GM21825 (cell line): Measurements from ENCODE around the gene NPC2.

Experiments
- ATAC-seq: cut with Tn5 transposase; IDR thresholded peaks from one replicate; pipeline ENCODE4 v1.9.1; 2021; ENCODE audit warnings: mild to moderate bottlenecking, moderate library complexity; ENCODE audit not compliant: unreplicated experiment

Gene NPC2

DNA sequence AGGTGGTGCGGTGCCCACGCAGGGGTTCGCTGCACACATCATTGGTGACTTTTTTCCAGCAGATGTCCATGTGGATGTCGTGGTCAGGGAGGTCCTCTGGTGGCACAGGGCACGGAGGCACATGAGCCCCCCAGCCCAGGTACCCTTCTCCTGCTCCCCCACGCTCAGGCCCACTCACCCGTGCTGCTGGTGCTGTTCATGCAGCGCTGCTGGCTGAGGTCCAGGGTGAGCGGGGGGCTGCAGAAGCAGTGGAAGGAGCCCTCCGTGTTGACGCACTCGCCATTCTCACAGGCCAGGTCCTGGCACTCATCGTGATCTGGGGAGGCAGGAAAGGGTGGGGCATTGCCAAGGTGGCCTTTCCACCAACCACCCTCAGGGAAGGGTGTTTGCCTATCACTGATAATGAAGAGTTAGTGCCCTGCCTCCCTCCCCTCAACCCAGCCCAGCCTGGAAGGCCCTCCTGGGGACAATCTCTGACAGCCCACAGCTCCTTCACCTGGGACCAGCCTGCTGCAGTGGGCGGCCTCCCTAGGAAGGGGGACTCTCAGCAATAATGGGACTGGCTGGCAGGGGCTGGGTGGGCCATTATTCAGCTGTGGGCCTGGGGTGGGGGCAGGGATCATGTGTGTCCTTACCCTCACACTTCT, 10.3 kb upstream of the NPC2 start:
- ATAC-seq, result no peak

DNA sequence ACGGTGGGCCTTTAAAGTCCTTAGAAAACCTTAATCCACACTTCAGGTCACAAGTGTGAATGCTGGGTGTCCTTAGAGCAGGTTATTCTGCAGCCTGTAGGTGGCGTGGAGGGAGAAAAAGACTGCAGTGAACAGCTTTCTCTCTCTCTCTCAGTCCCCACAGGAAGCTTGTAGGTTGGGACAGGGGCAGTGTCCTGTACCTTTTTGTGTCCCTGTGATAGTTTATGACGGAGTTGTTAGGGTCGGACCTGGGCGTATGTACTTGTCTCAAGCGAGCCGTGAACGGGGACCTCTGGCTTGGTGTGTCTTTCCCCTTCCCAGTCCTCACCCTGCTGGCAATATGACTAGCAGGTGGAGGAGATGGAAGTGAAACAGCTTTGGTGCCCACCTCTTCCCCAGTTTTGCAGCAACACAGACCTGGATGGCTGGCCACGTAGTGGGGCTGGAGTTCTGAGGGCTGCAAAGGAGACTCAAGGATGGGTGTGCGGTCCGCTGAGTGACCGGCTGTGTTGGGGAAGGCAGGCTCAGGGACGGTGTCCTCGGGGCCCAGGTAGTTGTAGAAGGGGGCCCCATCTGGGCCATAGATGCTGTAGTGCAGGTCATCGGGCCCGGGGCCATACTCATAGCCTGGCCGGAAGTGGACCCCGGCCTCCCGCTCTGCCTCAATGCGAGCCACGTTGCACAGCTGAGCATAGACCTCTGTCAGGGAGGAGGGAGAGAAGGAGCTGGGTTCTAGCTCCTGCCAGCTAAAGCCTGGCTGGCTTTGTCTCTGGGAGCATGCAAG, 9.3 kb upstream of the NPC2 start:
- ATAC-seq, result no peak

DNA sequence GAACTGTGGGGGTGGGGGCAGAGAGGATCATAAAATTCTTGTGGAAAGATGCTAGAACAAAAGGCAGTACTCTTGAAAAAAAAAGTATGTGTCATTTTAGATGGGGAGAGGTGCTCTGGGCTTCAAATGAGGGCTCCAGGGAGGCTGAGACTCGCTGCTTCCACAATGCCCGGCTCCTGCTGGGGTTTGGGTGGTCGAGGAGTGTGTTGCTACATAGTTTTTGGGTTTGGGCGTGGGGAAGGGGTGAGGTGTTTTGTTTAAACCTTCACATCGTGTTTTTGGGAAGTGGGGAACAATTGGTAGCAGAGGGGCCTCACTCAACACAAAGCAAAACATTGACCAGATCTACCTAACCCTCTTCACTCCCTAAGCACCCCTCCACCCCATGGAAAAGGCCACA, 8.6 kb upstream of the NPC2 start:
- ATAC-seq, result no peak

DNA sequence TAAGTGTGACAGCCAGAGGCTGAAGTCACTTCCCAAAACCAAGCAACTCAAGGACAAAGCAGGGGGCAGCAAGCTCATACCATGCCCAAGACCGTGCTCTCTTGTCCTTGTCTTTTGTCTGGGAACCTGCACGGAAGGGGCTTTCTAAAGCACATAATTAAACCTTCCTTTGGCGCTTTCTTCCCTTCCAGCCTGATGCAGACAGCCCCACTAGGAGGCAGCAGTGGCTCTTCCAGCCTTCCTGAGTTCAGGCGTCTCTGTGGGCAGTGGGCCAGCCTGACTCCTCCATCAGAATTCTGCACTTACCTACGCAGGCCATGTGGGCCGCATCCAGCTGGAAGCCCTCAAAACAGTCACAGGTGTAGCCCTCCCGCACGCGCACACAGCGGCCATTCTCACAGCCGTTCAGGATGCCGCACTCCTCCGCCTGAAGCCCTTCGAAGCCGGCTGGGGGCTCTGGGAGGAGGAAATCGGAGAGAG, 8.1 kb upstream of the NPC2 start:
- no peak for ATAC-seq

DNA sequence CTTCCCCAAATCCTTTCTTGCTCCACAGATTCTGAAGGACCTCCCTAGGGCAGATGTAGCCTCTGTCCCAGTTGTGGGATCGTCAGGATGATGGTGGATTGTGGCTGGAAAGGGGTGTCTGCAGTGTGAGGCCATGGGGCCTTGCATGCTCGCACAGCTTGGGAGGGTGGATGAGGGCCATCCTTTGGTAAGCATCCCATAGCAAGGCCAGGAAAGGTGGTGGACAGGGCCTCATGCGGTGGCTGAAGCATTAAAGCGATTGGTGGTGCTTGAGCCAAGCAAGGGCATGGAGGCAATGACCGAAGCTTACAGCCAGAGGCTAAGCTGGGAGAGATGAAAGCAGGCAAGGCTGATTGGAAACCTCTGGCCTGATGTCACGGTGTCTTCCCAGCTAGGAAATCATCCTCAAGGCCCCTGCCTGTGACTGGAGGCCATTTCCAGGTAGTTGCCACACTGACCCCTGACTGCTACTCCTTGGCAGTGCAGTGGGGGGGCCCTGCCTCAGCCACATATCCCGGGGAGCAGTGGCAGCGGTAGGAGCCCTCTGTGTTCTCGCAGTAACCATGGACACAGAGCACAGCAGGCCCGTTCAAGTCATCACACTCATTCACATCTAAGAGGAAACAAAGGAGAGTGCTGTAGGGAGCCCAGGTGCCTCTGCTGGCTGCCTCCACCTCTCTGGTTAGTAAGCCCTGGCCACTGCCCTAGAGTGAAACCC, 7.5 kb upstream of the NPC2 start:
- no peak for ATAC-seq

DNA sequence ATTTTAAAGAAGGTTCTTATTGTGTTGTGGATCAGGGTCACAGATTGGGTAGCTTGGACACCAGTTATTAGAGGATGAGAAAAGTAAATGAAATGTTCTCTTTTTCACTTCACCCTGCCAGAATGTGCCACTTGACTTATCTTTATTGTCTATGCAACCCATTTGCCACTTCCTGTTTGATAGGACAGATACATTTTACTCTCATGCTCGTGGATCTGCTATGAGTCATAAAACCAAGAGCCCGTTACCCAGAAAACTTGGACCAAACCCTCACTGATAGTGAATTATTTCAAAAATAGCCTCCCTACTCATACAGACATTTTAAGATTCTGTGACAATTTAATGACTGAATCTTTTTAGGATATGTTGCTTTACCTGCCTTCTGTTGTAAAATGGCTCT, 2.3 kb upstream of the NPC2 start:
- ATAC-seq, result no peak

DNA sequence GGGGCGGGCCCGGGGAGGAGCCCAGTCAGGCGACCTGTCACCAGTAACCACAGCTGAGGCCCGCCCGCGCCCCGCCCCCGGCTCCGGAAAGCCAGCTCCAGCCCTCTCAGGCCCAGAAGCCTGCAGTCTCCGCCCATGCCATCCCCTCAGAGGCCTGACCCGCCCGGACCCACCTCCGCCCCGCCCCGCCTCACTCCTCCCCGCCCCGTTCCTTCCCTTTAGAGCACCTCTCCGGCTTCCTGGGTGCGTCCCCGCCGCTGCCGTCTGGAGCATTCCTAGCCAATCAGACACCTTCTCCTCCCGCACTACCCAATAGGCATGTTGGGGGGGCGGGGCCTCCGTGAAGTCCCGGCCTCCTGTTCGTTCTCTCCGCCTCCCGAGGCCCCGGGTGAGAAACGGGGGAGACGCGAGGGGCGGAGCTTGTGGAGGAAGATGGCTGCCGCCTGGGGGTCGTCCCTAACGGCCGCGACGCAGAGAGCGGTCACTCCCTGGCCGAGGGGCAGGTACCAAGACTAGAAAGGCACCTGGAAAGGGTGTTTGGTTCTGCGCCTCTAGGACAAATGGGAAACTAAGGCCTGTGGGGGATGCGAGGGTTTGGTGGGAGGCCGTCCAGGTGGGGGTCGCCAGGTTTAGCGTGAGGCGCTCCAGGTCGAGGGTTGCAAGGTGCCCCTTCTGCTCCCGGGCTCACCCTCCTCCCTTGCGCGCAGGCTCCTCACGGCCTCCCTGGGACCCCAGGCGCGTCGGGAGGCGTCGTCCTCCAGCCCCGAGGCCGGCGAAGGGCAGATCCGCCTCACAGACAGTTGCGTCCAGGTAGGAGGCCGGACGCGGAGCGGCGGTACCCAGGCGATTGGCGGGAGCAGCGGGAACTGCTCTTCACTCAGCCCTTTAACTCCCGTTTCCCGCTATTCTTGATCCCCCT, 497 bp upstream of the NPC2 start, which contains the start of gene ISCA2:
TSS of gene ISCA2 (plus strand) at position 423 of the 919 bp plus-strand sequence. CDS start at position 433, 10 bp downstream.
- peak; percentile 80 for ATAC-seq

DNA sequence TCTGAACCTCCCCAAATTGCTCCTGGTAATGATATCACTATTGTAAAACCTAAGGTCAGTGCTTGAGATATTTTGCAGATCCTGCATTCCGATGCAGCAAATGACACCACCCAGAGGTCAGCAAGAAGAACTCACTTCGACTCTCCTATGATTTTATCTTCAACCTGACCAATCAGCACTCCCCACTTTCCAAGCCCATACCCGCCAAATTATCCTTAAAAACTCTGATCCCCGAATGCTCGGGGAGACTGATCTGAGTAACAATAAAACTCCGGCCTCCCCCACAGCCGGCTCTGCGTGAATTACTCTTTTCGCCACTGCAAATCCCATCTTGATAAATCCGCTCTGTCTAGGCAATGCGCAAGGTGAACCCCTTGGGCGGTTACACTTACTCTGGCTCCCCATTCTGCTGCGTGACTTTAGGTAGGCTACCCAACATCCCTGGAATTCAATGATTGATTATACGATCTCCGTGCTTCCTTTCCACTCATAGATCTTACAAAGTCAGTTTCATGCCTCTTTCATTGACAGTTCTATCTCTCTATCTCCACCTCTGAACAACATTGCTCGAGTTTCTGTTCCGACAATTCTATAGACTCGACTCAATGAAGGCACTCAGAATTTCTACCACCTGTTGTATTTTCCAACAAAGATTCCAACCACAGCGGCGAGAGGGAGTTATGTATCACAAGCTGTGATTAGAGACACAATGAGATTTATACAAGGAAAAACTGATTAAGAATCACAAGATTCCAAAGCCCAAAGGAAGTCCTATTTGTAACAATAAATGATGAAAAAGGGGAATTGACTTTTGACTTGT, 939 bp downstream of the NPC2 start:
- ATAC-seq, result no peak

DNA sequence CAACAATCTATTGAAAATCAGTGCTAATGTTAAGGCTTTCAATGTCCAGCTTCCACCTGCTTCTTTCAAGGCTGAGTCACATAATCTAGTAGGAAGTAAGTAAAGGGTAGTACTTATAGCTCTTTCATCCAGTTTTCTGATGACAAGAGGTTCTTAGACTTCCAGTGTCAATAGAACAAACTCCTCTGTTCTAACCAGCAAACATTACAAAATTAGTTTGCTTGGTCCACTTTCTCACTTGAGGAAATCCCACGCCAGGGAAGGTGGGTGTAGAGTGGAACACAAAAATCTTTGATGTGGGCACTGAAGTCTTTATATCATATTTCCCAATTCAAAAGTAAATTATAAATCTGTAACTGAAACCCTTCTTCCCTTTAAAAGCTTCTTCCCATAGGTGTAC, 2.6 kb downstream of the NPC2 start:
- ATAC-seq, result no peak

DNA sequence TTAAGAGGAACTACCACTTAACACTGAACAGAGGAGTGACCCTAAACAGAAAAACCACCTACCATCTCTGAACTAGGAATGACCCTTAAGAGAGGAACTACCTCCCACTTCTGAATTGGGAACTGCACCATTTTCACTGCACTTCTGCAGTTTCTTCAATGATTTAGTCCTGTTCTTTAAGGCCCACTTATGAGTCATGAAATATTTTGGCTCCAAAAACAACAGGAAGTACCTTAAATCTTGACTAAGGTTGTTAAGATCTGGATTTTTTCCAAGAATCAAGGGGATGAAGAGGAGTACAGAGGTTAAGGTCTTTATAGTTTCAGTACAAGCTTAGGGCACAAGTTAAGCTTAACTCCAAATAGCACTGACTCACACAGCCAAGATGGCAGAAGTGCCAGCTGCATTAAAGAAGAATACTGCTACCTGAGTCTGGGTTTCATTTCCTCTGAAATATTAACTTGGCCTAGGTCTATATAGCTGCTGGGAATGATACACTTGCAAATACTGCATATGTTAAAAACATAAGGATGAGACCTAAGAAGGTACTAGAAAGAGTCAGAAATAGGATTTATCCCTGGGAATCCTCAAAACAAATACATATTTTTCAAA, 4.2 kb downstream of the NPC2 start:
- no peak for ATAC-seq

DNA sequence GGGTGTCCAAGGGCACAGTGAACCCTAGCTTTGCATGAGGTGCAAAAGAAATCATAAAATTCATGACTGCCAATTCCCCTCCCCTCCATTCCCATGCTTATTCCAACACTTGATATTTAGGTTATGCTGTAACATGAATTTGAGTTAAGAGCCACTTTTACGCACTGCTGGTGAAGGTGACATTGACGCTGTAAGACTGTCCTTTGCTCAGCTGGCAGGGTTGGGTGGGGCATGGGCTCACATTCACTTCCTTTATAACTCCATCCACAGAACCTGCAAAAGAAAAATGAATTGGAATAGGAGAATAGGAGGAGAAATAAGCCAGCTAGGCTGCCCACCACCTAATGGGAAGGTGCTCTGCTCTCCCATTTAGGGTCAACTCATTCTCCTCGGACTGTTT, 6.9 kb downstream of the NPC2 start:
- no peak for ATAC-seq

DNA sequence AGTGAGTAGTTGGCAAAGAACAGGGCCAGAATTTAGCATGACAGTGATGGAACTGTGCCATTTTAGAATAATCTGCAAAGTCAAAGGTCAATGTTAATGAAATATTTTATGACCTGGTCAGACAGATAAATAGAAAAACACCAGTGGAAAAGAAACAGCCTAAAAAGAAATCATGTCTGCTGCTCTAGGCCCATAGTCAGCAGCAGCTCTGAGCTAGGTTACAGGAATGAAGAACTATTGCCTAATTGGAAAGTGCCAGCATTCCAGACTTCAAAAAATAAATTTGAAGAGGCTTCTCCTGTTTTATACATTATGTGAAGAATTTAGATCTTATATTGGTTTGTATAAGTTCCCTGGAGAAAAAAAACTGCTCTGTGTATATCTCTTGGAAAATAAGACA, 9.8 kb downstream of the NPC2 start:
- no peak for ATAC-seq

DNA sequence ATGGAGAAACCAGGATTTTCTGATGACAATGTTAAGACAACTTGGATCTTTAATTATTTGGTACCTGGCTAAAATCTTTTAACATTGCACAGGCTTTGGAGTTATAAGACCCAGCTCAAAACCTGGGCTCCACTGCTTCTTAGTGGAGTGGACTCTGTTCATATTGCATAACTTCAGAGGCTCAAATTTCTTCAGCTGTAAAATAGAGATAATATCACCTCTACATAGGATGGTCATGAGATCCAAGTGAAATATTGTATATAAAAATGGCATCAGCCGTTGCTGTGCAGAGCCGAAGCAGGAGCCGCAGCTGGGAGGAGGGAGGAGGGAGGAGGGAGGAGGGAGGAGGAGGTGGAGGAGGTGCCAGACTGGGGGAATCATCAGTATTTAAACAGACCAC, 10.5 kb downstream of the NPC2 start:
- ATAC-seq, result no peak

DNA sequence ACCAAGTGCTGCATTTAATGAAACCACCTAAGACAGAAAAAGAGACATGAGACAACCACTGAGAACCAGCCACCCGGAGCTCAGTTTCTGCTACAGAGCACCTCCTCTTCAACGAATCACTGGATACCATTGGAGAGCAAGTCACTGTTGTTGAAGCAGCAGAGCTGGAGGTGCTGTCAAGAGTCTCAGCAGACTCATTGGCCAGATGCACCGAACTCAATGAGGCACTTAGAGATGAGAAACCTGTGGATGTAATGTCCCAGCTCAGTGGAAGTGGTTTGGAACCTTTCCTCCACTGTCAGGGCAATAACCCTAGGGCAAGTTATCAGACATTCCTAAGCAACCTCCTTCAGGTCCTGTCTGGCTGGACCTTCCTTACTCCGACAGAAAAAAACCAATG, 13.1 kb downstream of the NPC2 start:
- no peak for ATAC-seq

DNA sequence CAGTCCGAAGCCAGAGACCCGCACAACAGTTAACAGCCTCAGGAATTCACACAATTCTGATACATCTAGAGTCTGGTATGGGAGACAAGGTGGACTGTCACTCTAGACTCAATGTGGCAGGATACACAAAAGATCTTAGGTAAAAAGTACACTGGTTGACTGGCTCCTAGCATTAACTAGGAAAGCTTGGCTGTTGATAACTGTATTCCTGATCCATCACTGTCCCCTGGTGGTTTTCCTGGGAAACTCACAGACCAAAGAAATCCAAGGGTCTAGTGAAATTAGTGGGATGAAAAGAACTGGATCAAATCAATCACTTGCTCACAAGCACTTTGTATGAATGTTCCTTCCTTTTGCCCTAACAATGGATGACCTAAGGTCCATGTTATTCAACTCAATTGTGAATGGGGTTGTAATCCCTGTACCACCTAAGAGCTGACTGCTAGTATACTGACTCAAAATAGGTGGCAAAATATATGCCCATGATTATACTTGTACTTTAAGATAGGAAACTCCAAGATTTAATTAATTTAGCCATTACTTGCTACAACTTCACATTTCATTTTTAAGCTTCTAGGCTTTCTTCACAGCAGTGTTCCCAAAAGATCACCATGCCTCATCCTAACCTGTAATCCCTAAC, 14.0 kb downstream of the NPC2 start:
- ATAC-seq, result no peak

DNA sequence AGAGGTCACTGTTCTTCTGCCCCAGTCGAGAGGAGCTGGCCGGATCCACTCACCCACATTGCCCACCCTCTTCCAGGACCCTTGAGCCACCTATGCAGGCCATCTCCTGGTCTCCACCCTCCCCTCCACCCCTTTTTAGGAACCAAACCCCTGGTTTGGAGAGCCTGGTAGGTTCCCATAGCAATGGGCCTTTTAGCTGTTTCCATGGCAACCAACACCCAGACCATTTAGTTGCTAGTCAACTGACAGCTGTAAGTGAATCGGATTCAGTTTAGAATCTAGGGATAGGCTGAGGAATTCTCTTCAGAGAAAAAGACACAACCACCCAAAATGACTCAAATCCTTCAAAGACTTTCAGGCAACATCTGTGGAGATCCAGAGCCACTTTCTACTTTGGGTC, 16.5 kb downstream of the NPC2 start:
- no peak for ATAC-seq

DNA sequence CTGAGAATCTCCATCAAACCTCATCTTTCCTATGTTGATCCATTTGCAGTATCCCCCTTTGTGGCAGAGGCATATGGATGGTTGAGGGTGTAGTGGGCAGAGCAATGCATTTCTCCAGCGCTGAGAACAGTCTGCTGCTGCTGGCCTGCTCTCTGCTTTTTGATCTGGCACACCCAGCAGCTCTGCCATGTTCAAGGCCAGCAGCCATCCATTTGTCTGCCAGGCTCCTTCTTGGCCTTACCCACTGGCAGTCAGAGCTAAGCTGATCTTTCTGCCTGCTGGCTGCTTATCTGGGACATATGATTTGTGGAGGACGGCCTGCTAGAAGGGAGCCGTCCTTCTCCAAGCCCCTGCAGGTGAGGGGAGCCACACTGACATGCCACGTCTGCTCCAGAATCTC, 17.0 kb downstream of the NPC2 start:
- no peak for ATAC-seq

DNA sequence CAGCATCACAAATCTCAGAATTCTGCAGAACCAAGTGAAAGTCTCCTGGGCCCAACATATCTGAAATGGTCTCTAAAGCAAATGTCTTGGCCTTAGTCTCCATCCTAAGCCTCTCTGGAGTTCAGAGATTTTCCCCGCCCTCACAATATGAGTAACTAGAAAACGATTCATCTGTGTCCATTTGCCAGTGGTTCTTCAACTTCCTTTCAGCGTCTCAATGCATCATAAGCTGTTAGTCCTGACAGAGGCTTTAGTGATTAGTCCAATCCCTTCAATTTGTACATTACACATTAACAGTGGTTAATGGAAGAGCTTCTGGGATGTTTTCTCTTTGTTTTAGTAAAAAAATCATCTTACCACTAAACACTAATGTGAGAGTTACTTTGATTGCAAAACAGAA, 17.4 kb downstream of the NPC2 start:
- ATAC-seq, result no peak

DNA sequence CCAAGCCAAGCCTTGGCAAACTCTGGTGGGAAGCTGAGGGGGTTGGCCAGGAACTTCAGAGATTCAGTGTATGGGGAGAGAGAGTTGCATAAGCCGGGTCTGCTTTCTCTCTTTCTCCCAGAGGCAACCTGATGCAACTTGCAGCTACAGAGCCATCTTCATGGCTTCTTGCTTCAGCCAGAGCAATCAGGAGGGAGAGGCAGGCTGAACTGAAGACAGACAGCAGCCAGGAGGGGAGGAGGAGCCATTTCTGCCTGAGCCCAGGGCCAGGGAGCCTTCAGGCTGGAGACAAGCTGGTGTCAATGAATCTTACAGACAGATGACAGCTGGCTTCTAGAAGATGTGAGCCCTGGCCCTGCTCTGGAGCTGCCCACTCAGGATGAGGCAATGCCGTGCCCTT, 18.7 kb downstream of the NPC2 start:
- ATAC-seq, result no peak
